Measurements from ENCODE around the gene NUDCD3.
A peak's percentile ranks its signal among the peaks of the same experiment; 100 is the strongest.

Gene NUDCD3
- total RNA-seq, result 65.2 to 105 (median 91.0) reads per million in 4 donors

DNA sequence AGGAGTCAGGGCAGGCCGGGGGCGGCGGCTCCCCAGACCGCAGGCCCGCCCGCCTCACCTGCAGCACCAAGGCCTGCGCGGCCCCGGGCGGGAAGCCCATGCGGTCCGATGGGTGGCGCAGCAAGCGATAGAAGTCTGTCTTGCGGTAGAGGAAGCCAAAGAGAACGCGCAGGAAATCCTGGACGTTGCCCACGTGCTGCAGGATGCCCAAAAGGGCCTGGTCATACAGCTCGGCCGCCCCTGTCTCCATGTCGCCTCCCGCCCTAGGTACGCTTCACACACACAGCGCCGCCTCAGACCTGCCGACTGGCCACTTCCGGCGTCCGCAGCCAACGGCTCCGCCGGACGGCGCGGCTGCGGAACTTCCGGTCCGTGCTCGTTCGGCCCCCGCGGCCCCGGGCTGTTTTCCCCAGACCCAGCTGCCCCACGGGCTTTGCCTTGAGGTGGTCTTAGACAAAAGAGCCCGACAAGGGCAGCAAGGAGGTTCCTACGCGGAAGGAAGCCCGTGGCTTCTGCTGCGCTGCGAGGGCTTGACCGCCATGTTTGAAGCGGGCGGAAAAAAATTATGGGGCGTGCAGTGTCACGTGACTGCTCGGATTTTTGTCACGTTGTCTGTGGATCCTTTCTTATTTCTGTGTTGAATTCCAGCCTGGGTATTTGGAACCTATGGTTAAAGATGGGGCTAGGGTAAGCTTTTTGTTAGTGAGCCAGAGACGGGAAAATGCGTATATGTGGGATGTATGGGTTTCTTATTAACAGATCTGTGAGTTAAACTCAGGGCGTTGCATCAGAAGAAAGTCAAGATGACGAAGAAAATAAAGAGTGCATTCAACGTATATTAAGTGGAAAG lies at the start of gene NUDCD3:
Gene NUDCD3 (minus strand): TSS at position 308 of the 850 bp plus-strand sequence. CDS start 58 bp downstream, at position 250.
- peak; percentile 55 to 87 (median 70) for DNase-seq

DNA sequence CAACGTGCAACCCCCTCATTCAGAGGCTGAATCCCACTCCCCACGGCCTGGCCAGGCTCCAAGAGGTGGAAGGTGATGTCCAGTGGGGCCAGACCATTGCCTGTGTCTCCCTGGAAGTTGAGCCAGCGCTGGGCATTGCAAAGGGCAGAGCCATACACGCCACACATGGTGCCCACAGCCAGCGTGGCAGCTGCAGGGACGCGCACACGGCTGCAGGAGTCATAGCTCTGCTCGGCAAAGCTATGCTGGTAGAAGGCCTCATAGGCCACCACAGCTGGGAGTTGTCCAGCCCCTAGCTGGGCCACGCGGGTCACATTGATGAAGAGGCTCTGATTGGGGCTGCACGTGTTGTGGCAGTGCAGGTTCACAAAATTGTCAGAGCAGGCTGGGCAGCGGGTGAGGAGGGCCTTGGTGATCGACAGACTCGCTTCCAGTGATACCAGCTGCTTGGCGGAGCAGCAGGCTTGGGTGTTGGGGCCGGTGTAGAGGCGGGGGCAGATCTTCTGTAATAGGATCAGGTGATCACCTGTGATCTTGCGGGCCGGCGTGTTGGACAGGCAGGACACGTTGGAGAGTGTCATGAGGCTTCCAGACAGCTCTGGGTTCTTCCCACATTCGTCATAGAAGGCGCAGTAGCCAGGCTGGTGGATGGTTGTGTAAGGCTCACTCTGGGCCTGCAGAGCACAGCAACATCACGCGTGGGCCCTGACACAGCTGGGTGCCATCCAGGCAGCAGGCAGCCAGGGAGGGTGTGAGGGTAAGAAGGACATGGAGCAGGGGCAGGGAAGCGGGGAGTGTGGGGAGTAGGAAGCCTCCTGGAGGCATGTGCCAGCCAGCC lies 49.4 kb upstream of the NUDCD3 start:
- no peak for DNase-seq

DNA sequence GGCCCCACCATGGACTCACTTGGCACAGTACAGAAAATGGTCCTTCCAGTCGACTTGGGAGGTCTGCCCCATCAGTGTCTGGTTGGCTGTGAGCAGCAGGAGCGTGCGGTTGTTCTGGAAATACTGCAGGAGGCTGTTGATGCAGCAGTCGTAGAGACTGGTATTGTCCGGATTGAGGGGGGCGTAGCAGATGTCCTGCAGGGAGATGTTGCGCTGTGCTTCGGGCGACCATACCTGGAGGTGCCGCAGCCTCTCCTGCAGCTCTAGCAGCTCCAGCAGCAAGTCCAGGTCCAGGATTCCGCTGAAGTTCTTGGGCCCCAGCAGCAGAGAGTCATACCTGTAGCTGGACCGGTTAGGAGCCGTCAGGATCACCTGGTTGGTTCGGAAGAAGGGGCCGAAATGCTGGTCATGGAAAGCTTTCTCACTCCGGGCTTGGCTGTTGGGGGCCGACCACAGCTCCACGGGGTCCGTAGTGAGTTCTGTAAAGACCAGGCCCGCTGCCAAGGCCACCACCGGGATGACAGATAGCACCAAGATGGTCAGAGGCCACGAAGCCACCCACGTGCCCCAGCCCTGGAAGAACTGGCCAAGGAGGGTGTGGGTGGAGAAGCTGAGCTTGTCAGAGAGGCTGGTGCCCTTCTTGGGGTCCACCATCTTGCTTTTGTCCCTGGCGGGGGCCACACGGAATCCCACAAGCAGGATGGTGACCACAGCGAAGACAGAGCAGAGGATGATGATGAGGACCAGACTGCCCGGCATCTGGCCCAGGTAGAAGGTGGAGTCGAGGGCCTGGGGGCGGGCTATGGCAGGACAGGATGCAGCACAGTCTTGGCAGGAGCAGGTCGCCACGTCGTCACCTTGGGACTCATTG lies 48.6 kb upstream of the NUDCD3 start:
- no peak for DNase-seq

DNA sequence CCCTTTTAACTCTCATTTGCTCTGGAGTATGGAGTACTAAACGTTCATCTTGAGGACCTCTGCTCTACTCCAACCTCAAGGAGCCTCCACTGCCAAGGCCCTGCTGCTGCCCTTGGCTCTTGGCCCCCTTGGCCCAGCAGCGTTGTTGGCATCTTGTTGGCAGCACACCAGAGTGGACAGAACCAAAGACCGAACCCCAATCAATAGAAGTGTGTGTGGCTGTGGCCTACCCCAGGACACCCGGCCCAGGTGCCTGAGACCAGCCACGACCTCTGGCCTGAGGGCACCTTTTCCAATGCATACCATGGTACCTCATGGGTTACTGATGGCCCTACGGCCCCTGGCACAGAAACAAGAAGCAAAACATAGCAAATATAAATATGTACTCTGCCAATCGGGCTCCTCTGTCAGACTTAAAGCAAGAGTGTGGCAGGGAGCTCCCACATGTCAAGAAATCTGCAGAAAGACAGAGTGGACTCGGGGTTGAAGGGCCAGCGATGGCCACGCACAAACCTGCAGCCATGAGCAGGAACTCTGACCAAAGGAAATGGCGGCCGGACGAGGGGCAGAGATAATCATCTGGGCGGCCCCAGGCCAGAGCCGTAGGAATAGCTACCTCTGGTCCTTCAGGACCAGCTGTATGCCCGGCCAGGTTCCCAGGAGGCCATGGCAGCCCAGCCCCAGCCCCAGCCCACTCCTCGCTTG lies 47.8 kb upstream of the NUDCD3 start:
- DNase-seq, result no peak

DNA sequence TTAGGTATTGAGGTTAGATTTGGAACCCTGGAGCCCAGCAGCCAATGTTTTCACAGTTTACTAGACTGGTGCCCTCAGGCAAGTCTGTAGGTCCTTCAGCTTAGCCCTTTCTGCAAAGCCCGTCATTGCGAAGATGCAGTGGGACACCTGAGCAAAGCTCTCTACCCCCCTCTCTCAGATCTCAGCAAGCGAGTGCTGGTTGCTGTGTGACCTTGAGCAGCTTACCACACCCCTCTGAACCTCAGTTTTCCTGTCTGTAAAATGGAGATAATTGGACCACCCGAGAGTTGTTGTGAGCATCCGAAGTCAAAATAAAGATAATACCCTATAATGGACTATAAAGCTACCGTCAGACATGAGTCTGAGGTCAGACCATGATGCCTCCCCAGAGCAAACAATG lies 47.0 kb upstream of the NUDCD3 start:
- DNase-seq, result no peak

DNA sequence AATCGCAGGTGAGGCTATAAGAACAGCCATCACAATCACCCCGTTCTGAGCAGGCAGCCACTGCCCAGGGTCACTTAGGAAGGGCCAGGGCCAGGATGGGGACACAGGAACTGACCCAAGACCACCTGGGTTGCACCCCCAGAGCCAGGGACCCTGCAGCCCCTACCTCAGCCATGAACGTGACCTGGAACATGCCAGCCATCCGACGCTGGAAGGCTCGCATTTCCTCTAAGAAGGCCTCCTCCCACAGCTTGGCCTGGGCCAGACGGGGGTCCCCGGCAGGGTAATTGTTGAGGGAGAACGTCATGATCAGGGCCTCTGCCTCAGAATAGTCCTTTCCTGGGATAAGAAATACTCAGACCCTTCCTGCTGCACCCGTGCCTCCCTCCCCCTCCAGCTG lies 45.6 kb upstream of the NUDCD3 start:
- no peak for DNase-seq

DNA sequence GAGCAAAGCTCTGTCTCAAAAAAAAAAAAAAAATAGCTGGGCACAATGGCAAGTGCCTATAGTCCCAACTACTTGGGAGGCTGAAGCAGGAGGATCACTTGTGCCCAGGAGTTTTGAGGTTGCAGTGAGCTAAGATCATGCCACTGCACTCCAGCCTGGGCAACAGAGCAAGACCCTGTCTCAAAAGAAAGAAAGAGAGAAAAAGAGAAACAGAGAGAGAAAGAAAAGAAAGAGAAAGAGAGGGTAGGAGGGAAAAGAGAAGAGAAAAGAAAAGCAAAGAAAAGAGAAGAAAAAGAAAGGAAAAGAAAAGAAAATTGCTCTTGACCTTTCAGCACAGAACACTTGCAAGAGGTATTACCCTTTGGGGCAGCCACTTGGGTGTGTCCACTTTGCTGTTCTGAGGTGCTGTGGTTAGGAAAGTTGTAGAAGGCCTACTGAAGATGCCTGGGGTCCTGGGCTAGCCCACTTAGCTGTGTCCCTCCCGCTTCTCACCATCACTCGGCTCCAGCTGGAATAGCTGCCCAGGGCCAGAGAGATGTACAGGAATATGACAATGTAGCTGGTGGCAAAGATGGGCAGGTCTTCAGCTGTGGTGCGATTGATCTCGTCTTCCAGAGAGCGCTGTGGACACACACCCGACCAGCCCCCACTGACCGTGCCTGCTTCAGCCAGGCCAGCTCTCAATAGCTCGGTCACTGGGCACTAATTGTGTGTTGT lies 45.0 kb upstream of the NUDCD3 start:
- DNase-seq, result no peak

DNA sequence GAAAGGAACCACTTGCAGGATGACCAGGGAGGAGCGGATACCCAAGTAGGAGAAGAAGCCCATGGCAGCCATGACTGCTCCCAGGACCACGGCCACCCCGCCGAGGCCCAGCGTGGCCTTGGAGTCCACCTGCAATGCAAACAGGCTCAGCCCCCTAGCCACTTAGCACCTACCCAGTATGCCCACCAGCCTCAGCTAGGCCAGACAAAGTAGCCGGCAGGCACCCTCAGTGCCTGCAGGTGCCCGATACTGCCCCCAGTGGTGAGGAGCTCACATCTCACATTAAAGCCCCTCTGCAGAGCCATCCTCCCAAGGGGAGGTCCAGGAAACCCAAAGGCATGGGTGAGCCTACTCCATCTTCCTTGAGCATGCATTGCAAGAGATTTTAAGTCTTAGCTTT lies 44.0 kb upstream of the NUDCD3 start:
- peak in 3 of 5 donors; percentile 13 to 45 (median 22) for DNase-seq

DNA sequence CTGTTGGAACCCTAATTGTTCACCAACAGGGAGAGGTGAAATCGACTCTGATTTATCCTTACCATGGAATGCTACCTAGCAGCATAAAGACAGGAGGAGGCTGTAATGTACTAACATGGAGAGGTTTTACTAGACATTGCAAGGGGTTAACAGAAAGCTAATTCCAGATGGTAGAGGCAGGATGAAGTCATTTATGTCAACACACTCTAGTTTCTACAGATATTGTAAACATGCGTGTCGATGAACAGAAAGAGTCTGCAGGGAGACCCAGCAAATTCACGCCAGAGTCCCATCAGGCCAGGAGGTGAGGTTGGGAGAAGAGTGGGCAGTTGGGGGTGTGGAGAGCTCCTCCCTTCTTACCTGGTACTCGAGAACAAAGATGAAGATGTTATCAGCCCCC lies 43.6 kb upstream of the NUDCD3 start:
- DNase-seq, result no peak

DNA sequence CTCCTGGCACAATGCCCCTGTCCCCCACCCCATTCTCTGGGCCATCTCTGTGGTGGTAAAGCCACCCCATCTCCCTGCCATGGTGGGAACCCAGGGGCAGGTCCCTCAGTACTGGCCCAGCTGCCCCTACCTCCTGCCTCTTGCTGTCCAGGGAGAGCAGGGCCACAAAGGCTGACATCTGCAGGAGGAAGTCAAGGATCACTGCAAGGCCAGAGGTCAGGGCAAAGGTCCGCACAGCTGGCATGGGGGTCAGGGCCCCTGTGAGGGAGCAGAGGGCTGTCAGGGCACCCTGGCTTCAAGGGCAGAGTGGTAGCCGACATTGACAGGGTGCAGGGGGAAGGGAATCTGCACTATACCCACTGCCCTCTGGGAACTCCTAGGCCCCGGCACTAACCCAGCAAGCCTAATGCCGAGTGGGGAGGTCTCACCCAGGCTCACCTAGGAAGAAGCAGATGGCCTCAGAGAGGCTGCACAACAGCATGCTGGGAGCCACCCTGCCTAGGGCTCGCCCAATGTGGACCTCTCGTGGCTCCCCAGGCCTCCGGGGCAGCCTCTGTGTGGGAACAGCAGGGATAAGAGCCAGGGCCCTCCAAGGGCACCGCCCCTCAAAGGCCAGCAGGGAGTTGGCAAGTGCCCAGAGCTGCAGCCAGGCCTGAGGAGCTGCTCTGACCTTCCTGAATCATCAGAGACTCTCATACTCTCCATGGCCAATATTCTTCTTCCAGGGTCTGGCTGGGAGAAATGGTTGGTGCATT lies 43.0 kb upstream of the NUDCD3 start:
- DNase-seq, result no peak

DNA sequence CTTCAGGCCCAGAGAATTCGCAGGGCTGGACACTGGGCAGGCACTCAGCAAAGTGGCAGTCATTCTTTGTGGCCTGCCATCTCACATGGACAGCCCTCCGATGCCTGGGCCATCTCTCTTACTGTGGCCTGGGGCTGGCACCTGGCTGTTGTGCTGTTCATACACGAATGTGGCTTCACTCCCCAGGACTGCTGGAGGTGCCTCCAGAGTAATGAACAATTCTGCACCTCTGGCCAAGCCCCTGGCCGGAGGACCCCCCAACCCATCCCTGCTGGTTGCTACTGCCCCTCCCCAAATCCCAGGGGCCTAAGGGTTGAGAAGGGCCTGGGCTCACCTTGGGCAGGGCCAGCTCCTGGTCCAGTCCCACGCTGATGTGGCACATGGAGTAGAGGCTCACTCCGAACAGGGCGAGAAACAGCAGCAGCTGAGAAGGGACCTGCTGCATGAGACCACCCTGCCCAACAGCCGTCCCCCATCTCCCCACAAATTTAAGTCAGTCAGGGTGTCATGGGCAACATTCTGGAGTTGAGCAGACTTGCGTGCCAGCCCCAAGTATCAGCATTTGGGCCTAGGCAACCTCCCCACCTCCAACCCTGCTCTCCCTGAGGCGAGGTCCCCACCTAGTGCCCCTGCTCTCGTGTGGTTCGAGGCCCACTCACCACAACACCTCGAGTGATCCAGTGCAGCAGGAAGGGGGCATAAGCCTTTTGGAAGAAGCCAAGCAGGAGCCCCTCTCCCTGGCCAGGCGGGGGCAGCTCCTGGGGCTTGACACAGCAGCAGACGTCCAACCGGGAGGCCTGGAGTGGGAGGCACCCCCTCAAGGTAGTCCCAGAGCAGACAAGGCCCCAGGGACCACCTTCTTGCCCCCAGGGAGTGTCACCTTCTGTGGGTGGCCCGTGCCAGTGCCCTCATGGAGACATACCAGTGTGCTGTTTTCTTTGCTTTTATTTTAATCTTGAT lies 41.2 kb upstream of the NUDCD3 start:
- no peak for DNase-seq

DNA sequence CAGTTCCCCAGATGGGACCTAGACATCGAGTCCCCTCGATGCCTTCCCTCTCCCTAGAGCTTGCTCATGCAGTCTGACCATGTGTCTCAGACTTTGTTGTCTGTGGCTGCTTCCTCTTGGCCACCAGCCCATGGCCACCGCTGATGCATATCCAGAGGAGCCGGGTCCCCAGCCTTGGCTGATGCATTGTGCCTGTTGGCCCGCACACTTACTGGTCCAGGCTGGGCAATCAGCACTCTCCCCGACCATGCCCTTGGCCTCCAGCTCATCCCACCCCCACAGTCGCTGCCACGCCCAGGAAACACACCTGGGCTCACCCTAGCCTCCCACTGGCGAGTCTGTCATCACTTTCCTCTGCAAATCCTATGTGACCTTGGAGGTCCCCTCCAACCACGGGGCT lies 40.5 kb upstream of the NUDCD3 start:
- no peak for DNase-seq

DNA sequence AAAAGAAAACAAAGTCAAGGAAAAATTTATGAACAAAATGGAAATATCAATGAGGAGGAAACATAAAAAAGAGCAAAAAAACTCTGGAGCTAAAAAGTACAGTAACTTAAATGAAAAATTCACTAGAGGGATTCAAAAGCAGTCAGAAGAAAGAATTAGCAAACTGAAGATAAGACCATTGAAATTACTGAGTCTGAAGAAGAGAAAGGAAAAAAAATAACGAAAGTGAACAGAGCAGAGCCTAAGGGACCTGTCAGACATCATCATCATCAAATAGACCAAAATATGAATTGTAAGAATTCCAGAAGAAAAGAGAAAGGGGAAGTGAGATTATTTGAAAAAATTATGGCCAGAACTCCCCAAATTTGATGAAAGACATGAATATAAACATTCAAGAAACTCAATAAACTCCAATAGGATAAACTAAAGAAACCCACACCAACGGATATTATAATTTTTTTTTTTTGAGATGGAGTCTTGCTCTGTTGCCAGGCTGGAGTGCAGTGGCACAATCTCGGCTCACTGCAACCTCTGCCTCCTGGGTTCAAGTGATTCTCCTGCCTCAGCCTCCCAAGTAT lies 34.4 kb upstream of the NUDCD3 start:
- DNase-seq, result no peak

DNA sequence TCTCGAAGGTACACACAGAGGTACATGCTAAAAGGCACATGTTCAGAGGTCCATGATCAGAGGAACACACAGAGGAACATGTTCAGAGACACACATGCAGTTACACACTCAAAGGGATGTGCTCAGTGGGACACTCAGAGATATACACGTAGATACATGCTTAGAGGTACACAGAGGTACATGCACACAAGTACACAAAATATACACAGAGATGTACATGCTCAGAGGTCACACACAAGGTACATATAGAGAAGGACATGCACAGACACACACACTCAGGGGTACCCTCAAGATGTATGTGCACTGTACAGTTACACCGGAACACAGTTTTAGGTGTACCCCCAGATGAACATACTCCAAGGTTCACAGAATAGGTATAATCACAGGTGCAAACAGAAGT lies 31.9 kb upstream of the NUDCD3 start:
- DNase-seq, result no peak

DNA sequence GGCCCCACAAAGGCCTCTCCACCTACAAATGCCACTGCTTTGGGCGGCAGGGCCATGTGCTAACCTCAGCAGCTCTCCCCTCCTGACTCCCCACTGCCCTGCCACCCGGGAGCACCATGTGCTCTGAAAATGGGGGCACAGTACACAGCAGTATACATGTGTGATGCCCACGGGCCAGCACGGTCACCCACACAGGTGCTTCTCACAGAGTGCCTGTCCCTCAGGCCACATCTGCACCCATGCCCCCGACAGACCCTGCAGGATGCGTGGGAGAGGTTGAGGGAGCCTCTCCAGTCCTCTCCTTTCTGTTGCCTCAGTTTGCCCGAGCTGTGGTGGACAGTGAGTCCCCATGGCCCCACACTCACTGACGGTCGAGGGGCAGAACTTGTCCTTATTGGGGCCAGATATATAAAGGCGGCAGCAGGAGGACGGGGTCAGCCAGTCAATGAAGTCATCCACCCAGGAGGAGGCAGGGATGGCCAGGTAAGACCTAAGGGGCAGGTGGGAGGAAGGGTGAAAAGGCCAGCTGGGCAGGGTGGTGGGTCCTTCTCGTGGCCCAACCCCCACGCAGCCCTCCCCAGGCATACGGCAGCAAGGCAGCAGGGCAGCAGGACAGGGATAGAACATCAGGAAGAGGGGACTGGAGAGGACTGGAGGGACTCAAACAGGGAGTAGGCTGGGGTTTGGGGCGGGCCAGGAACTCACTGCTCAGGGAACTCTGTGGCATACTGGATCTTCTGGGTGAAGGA lies 31.1 kb upstream of the NUDCD3 start:
- no peak for DNase-seq

DNA sequence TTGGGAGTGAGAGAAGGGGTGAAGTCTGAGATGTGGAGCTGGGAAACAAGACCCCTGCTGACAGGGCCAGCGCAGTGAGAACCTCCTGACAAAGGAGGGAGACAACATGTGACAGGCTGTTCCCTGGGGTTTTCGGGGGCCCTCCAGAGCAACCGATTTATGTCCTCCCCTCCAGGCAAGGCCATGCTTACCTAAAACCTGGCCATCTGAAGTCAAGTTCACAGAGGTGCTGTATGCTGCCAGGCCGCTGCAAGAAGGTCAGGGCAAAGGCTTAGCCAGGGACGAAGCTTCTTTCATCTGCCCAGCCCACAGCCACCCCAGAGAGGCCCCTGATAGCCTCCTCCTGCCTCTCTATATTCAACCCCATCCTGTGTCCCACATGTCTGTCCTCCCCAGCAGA lies 30.1 kb upstream of the NUDCD3 start:
- no peak for DNase-seq

DNA sequence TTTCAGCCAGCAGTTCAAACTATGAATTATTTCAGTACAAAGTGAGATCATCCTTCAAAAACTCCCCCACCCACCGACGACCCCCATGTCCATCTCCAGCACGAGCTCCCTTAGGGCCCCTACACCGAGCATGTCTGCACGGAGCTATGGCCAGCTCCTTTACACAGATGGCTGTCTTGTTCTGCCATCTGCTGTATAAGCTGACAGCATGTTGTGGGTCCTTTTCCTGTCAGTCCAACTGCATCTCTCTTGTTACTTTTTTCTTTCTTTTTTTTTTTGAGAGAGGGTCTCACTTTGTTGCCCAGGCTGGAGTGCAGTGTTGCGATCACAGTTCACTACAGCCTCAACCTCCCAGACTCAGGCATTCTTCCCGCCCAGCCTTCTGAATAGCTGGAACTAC lies 29.1 kb upstream of the NUDCD3 start:
- DNase-seq, result no peak

DNA sequence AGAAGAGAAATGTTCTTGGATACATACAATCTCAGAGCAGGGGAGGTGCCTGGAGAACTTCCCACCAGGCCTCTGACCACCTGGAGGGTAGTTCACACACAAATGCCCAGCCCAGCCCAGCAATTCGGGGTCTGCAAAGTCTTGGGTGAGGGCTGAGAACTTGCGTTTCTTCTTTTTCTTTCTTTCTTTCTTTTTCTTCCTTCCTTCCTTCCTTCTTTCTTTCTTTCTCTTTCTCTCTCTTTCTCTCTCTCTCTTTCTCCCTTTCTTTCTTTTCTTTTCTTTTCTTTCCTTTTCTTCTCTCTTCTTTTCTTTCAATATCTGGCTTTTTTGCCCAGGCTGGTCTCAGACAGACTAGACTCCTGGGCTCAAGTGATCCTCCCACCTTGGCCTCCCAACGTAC lies 28.3 kb upstream of the NUDCD3 start:
- no peak for DNase-seq
